Trophoblast cell (in vitro differentiated cells and primary cell): ENCODE results near the gene XRCC4.

Experiments
- DNase-seq, 2 donors: peaks; one replicate each; pipeline ENCODE4 v3.0.0-alpha.2; 2016
- H2AFZ ChIP-seq: 2 replicates; pipeline ENCODE4 v1.6.1; 2013; ENCODE audit warnings: low read length, moderate library complexity, mild to moderate bottlenecking; ENCODE audit not compliant: insufficient read depth, poor library complexity
- H2AK5ac ChIP-seq: 2 replicates; pipeline ENCODE4 v1.6.1; 2013; ENCODE audit warnings: mild to moderate bottlenecking, low read length
- H2BK120ac ChIP-seq: 2 replicates; pipeline ENCODE4 v1.6.1; 2013; ENCODE audit warnings: low read length, mild to moderate bottlenecking, moderate library complexity; ENCODE audit not compliant: insufficient read depth, poor library complexity
- H2BK12ac ChIP-seq: 2 replicates; pipeline ENCODE4 v1.6.1; 2013; ENCODE audit warnings: mild to moderate bottlenecking, low read length, moderate library complexity
- H2BK5ac ChIP-seq: 2 replicates; pipeline ENCODE4 v1.6.1; 2013; ENCODE audit warnings: low read length, low read depth, moderate library complexity, mild to moderate bottlenecking; ENCODE audit not compliant: poor library complexity
- H3K14ac ChIP-seq: 2 replicates; pipeline ENCODE4 v1.6.1; 2013; ENCODE audit warnings: mild to moderate bottlenecking, low read length
- H3K18ac ChIP-seq: 2 replicates; pipeline ENCODE4 v1.6.1; 2013; ENCODE audit warnings: mild to moderate bottlenecking, low read length
- H3K23ac ChIP-seq: 2 replicates; pipeline ENCODE4 v1.6.1; 2013; ENCODE audit warnings: low read length
- H3K27ac ChIP-seq: 2 replicates; pipeline ENCODE4 v1.5.1; 2013; ENCODE audit warnings: low read depth, mild to moderate bottlenecking, inconsistent platforms, low read length, moderate library complexity
- H3K27me3 ChIP-seq: 2 replicates; pipeline ENCODE4 v1.6.1; 2013; ENCODE audit warnings: inconsistent platforms, mild to moderate bottlenecking, low read length, moderate library complexity; ENCODE audit not compliant: insufficient read depth
- H3K36me3 ChIP-seq, 2 experiments: 1 replicate in 1 of 2; 2 replicates in 1 of 2; pipeline ENCODE4 v1.6.1; 2013; ENCODE audit warnings: low read length in 2 of 2, mild to moderate bottlenecking in 2 of 2, moderate library complexity in 1 of 2; ENCODE audit not compliant: insufficient read depth in 2 of 2, control insufficient read depth in 1 of 2
- H3K4ac ChIP-seq: 2 replicates; pipeline ENCODE4 v1.6.1; 2013; ENCODE audit warnings: low read depth, mild to moderate bottlenecking, low read length, moderate library complexity
- H3K4me1 ChIP-seq, 2 experiments: 1 replicate in 1 of 2; 2 replicates in 1 of 2; pipeline ENCODE4 v1.6.1; 2013; ENCODE audit warnings: low read length in 2 of 2, mild to moderate bottlenecking in 2 of 2, moderate library complexity in 1 of 2; ENCODE audit not compliant: insufficient read depth in 2 of 2, control insufficient read depth in 1 of 2
- H3K4me2 ChIP-seq: 2 replicates; pipeline ENCODE4 v1.6.1; 2013; ENCODE audit warnings: inconsistent platforms, mild to moderate bottlenecking, low read length, moderate library complexity
- H3K4me3 ChIP-seq: 2 replicates; pipeline ENCODE4 v1.5.1; 2013; ENCODE audit warnings: mild to moderate bottlenecking, low read depth, low read length, inconsistent platforms
- H3K79me1 ChIP-seq: one replicate; pipeline ENCODE4 v1.6.1; 2013; ENCODE audit warnings: low read length
- H3K79me2 ChIP-seq: 2 replicates; pipeline ENCODE4 v1.6.1; 2013; ENCODE audit warnings: low read length, mild to moderate bottlenecking; ENCODE audit not compliant: control insufficient read depth, insufficient read depth, poor library complexity
- H3K9ac ChIP-seq: 2 replicates; pipeline ENCODE4 v1.6.1; 2013; ENCODE audit warnings: mild to moderate bottlenecking, low read length
- H3K9me3 ChIP-seq: 2 replicates; pipeline ENCODE4 v1.6.1; 2013; ENCODE audit warnings: low read depth, mild to moderate bottlenecking, control low read depth, inconsistent platforms, low read length; ENCODE audit not compliant: insufficient read depth
- H4K12ac ChIP-seq: 2 replicates; pipeline ENCODE4 v1.6.1; 2013; ENCODE audit warnings: low read depth, mild to moderate bottlenecking, low read length, moderate library complexity
- H4K8ac ChIP-seq: 2 replicates; pipeline ENCODE4 v1.6.1; 2013; ENCODE audit warnings: low read depth, mild to moderate bottlenecking, low read length, moderate library complexity
- H4K91ac ChIP-seq: one replicate; pipeline ENCODE4 v1.6.1; 2013; ENCODE audit warnings: low read depth, mild to moderate bottlenecking, low read length, moderate library complexity
- WGBS: extraction: QIAGEN DNeasy Blood & Tissue Kit; methylation state at CpG from one replicate; pipeline ENCODE4 v1.1.7; 2013; ENCODE audit warnings: missing lambda C conversion rate; ENCODE audit not compliant: insufficient read length, insufficient coverage; ENCODE audit errors: extremely low coverage; 5-methylcytosine and 5-hydroxymethylcytosine counted together

XRCC4 gene

DNA sequence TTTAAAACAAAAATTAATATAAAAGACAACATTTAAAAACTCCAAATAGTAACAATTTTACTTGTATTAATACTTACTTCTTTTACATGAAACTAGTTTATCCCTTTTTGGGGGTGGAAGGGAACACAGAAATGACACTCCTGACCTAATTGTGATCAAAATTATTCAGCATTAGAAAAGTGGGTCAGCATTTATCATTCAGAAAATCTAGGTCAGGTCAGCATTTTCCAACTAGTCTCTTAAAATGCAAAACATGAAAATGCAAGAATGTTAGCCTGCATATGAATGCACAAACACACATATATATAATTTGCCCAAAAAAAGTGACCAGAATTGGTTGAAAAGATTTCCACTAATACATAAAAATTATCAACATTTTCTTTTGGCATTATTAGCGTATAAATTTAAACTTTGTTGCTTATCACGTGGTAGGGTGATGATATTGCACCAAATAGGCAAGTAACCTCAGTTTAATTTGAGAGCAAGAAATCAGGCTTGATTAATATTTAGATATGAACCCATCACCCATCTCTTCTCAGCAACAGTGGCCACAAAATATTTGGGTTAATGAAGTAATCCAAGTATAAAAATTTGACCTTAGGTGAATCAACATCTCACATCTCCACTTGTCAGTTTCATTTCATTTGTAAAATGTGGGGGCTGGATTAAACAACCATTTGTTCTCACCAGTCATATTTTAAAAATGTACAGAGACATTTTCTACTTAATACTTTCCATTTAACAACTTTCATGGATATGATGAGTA is 5.9 kb upstream of the XRCC4 start:
- Histone ChIP-seq H3K9ac (no peak overlapping the region), H3K27ac (no peak overlapping the region), H3K36me3 (no peaks in the 10 kb centered on the region), H3K4ac (no peak overlapping the region), H2AK5ac (no peak overlapping the region), H4K12ac (no peak overlapping the region), H3K4me2 (no peak overlapping the region), H4K8ac (no peak overlapping the region), H2BK12ac (no peak overlapping the region), H3K27me3 (no peaks in the 10 kb centered on the region), H3K79me1 (no peaks in the 10 kb centered on the region), H3K4me3 (no peak overlapping the region), H3K9me3 (no peaks in the 10 kb centered on the region), H2AFZ (no peak overlapping the region), H2BK5ac (no peak overlapping the region), H2BK120ac (no peak overlapping the region), H3K18ac (no peak overlapping the region), H3K14ac (no peak overlapping the region), H4K91ac (no peak overlapping the region), H3K23ac (no peak overlapping the region), H3K4me1 (no peaks in the 10 kb centered on the region), H3K79me2 (peaks cover 4% of the 10 kb centered on the region)
- no CpG with 5 or more reads among the region's 2 CpGs for WGBS
- no peak for DNase-seq

DNA sequence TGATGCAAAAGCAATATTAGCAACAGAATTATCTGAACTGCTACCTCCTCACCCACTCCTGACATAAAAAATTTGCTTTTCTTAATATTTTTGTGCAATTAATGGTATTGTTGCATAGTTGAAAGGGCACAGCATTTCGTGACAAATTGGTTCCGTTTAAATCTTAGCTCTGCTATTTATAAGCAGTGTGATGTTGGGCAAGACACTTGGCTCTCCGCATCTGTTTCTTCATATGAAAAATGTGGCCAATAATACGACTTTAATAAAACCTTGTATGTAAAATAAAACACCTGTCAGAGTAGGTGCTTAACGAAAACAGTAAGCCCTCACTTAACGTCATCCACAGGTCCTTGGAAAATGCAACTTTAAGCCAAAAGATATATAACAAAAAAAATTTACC is 4.4 kb upstream of the XRCC4 start:
- Histone ChIP-seq H2BK5ac (no peak overlapping the region), H3K18ac (no peak overlapping the region), H2AK5ac (no peak overlapping the region), H3K23ac (no peak overlapping the region), H3K79me1 (peaks cover 9% of the 10 kb centered on the region), H3K14ac (no peak overlapping the region), H3K4me1 (no peaks in the 10 kb centered on the region), H3K4me3 (no peak overlapping the region), H2BK12ac (no peak overlapping the region), H2AFZ (no peak overlapping the region), H3K27me3 (no peaks in the 10 kb centered on the region), H4K8ac (no peak overlapping the region), H3K9me3 (no peaks in the 10 kb centered on the region), H3K4ac (no peak overlapping the region), H3K9ac (no peak overlapping the region), H4K91ac (no peak overlapping the region), H4K12ac (no peak overlapping the region), H3K27ac (no peak overlapping the region), H3K4me2 (no peak overlapping the region), H3K79me2 (peaks cover 13% of the 10 kb centered on the region), H3K36me3 (no peaks in the 10 kb centered on the region), H2BK120ac (no peak overlapping the region)
- no peak for DNase-seq
- WGBS: no CpG with 5 or more reads among the region's 6 CpGs

DNA sequence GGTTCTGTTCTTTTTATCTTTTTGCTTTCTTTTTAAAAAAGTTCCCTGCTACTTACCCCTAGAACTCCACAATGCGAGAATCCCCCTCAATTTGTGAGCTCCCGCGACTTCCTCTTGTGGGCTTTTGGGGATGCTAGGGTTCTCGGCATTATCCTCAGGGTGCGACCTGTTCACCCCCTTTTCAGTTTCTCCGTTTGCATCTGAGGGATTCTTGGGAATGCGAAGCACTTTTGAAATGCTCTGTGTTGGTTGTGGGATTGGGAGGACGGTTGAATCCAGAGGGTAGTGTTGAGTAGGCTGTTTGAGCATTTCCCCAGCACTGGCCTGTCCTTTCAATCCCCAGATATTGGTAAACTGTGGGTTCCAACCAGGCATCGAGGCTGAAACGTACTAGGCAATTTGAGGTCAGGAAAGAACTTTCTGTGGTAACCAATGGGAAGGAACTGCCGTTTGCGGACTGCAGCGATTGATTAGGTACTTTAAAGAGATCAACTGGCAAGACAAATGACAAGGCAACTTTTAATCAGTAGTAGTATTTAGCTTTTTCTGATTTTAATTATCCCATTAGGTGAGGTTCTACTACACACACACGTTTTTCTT is 415 bp downstream of the XRCC4 start:
- Histone ChIP-seq H3K4me1 (no peaks in the 10 kb centered on the region), H3K36me3 (no peaks in the 10 kb centered on the region)
- WGBS: no CpG with 5 or more reads among the region's 14 CpGs

DNA sequence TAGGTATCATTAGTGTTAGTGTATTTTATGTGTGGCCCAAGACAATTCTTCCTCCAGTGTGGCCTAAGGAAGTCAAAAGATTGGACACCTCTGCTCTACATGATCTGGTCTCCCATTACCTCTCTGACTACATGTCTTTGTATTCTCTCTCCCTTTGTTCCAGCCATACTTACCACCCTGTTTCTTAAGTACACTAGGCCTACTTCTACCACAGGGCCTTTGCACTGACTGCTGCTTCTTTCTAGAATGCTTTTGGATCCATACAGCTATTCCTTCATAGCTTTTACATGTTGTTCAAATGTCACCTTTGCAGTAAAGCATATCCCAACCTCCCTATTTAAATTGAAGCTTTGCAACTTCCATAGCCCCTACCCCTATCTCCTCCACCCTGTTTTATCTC is 5.4 kb downstream of the XRCC4 start:
- H3K14ac ChIP-seq: no peak overlapping the region
- H3K79me1 ChIP-seq: peaks cover 2% of the 10 kb centered on the region
- no peak overlapping the region for H4K91ac ChIP-seq
- H3K23ac ChIP-seq: no peak overlapping the region
- H2AFZ ChIP-seq: no peak overlapping the region
- no peak overlapping the region for H3K27ac ChIP-seq
- H4K8ac ChIP-seq: no peak overlapping the region
- H2BK5ac ChIP-seq: no peak overlapping the region
- H3K4me2 ChIP-seq: no peak overlapping the region
- no peaks in the 10 kb centered on the region for H3K4me1 ChIP-seq
- H3K9ac ChIP-seq: no peak overlapping the region
- no peak overlapping the region for H3K4me3 ChIP-seq
- H3K18ac ChIP-seq: no peak overlapping the region
- no peak for DNase-seq
- H3K9me3 ChIP-seq: no peaks in the 10 kb centered on the region
- no peak overlapping the region for H2BK12ac ChIP-seq
- H3K36me3 ChIP-seq: no peaks in the 10 kb centered on the region
- no peak overlapping the region for H2AK5ac ChIP-seq
- no peaks in the 10 kb centered on the region for H3K27me3 ChIP-seq
- no peak overlapping the region for H3K4ac ChIP-seq
- H4K12ac ChIP-seq: no peak overlapping the region
- no peak overlapping the region for H2BK120ac ChIP-seq
- H3K79me2 ChIP-seq: peaks cover 2% of the 10 kb centered on the region

More for the DNA sequence above, 415 bp downstream of the XRCC4 start:
- peak in 1 of 2 donors; percentile 22 for DNase-seq
- no peak overlapping the region for H3K23ac ChIP-seq
- H3K4me2 ChIP-seq: peak overlapping the region; percentile 97
- H4K12ac ChIP-seq: peak overlapping the region; percentile 83
- H3K14ac ChIP-seq: peak overlapping the region; percentile 89
- H3K79me1 ChIP-seq: peaks cover 9% of the 10 kb centered on the region
- H2AK5ac ChIP-seq: no peak overlapping the region
- H3K18ac ChIP-seq: peak overlapping the region; percentile 41
- H4K91ac ChIP-seq: peak overlapping the region; percentile 78
- no peak overlapping the region for H2BK5ac ChIP-seq
- peak overlapping the region; percentile 92 for H2AFZ ChIP-seq
- peak overlapping the region; percentile 52 for H2BK120ac ChIP-seq
- peaks cover 13% of the 10 kb centered on the region for H3K79me2 ChIP-seq
- H3K27me3 ChIP-seq: no peaks in the 10 kb centered on the region
- H3K27ac ChIP-seq: peak overlapping the region; percentile 32
- H3K4me3 ChIP-seq: peak overlapping the region; percentile 80
- H3K9me3 ChIP-seq: no peaks in the 10 kb centered on the region
- peak overlapping the region; percentile 93 for H3K9ac ChIP-seq
- no peak overlapping the region for H2BK12ac ChIP-seq
- H3K4ac ChIP-seq: peak overlapping the region; percentile 65
- H4K8ac ChIP-seq: peak overlapping the region; percentile 85
